Activated CD8-positive, alpha-beta memory T cell treated with anti-CD3 and anti-CD28 coated beads, Interleukin-2, amount 50 U/mL, for 48 hours (primary cell): ENCODE measurements around the gene ZNF200.

Source experiments
- DNase-seq: peaks from one replicate; pipeline ENCODE4 v3.0.0-alpha.2; 2020

ZNF200 gene

DNA sequence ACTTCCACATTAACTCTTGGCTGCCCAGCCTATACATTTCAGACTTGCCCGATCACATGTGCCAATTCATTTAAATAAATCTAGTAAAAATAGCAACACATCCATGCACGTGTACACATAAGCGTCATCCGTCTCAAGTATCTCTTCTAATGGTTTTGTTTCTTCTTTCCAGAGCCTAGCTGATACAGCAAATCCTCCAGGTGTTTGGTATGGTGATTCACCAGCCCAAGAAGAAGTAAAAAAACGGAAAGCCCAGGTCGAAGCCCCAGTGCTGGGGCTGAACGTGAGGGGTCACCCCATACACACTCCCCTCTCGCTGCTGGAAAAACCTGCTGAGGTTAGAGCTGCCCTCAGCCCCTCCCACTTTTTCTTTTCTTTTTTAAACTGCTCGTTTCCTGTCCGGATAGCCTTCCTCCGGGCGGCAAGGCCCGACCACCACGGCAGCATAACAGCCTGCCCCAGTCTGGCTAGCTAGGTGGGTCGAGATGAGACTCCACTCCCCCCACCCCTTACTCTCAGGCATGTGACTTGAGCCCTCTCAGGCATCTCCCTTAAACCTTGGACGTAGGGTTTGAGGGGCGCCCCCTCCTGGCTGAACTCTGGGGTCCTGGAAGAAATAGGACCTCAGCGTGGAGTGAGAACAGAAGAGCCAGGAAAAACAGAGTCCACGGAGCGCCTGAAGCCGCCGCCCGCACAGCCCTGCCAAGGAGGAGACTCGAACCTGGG, 60.9 kb downstream of the ZNF200 start:
- DNase-seq = peak; percentile 83
